ENCODE measurements around the gene SPINT4. TPM values are rescaled to one million over a fixed set of nuclear protein-coding genes. Genes with fewer than 3 reads are reported as not detected.
"Not testable (repeated sequence)": the region's sequence is repeated elsewhere in the genome, so short reads cannot be mapped to it uniquely, and the experiment has no call there.

The SPINT4 gene
- total RNA-seq = not detected

DNA sequence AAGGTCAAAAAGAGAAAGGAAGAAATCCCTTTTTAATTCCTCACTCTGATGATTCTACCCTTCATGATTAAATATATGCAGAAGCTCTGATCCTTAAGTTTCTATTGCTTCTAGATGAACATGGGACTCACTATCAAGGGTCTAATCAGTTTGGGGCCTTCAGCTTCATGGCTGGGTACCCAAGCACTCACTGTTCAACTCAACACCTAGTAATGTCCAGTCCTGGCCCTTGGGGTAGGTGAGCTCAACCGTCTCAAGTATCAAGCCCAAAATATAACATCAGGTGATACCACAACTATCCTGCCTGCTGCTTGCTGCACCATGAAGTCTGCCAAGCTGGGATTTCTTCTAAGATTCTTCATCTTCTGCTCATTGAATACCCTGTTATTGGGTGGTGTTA, at the start of gene SPINT4:
Gene SPINT4 (plus strand): TSS at position 301 of the 400 bp plus-strand sequence. CDS start 21 bp downstream, at position 322.
- no peaks in the 10 kb centered on the region for H3K36me3 Mint-ChIP-seq (ENCODE audit: low read depth)
- no peaks in the 10 kb centered on the region for H3K9me3 Mint-ChIP-seq
- H3K27me3 Mint-ChIP-seq = peaks cover 52% of the 10 kb centered on the region
- no peak for DNase-seq
- POLR2A ChIA-PET = no interaction called here
- CTCF ChIA-PET = no interaction called here
- no peak within 1 kb of the TSS for H3K27ac Mint-ChIP-seq
- no peak within 1 kb of the TSS for H3K4me3 Mint-ChIP-seq
- peaks cover 1% of the 10 kb centered on the region for H3K4me1 Mint-ChIP-seq

DNA sequence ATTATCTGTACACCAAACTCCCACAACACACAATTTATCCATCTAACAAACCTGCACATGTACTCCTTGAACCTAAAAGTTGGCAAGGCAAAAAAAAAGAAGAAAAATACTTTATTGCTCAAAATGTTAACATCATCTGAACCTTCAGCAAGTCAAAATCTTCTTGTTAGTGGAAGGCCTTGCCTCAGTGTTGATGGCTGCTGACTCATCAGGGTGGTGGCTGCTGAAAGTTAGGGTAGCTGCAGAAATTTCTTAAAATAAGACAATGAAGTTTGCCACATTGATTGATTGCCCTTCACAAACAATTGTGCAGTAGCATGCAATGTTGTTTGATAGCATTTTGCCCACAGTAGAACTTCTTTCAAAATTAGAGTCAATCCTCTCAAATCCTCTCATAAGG, 49.4 kb upstream of the SPINT4 start:
- no peak overlapping the region for H3K4me3 Mint-ChIP-seq
- no peak for DNase-seq
- no peak overlapping the region for H3K27ac Mint-ChIP-seq
- no peaks in the 10 kb centered on the region for H3K9me3 Mint-ChIP-seq
- H3K4me1 Mint-ChIP-seq = no peaks in the 10 kb centered on the region
- POLR2A ChIA-PET = no interaction called here
- H3K36me3 Mint-ChIP-seq (ENCODE audit: low read depth) = no peaks in the 10 kb centered on the region
- H3K27me3 Mint-ChIP-seq = peaks cover 34% of the 10 kb centered on the region
- CTCF ChIA-PET = no interaction called here

DNA sequence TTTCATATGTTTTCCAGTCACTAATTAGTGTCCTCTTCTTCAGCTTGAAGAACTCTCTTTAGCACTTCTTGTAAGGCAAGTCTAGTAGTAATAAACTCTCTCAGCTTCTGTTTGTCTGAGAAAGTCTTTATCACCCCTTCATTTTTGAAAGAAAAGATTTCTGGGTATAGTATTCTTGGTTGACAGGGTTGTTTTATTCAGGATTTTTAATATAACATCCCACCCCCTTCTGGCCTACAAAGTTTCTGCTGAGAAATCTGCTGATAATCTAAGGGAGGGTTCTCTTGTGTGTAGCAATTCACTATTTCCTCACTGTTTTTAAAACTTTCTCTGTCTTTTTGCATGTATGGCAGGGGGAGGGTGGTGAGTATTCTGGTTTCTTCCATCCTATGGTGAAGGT, 42.5 kb upstream of the SPINT4 start:
- POLR2A ChIA-PET = no interaction called here
- H3K4me3 Mint-ChIP-seq = no peak overlapping the region
- no peaks in the 10 kb centered on the region for H3K4me1 Mint-ChIP-seq
- no peak for DNase-seq
- CTCF ChIA-PET = no interaction called here
- no peak overlapping the region for H3K27ac Mint-ChIP-seq
- peaks cover 11% of the 10 kb centered on the region for H3K9me3 Mint-ChIP-seq
- H3K27me3 Mint-ChIP-seq = peaks cover 11% of the 10 kb centered on the region
- H3K36me3 Mint-ChIP-seq (ENCODE audit: low read depth) = no peaks in the 10 kb centered on the region

DNA sequence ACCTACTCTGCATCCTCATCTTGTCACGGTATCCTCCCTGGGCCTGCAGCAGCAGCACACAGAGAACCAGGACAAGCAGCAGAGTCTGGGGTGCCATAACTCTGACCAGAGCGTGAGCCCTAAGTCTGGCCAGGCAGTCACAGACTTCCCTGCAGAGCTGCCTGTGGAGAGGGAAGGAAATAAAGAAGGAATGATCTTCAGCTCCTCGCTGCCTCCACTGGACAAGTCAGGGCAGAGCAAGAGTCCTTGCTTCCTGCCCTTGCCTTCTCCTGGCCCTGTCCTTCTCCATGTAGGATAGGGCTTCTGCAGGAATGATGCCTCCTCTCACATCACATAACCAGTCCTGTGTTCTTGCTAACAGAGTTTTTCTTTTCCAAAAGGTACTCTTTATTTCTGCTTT, 36.3 kb upstream of the SPINT4 start:
- Mint-ChIP-seq H3K36me3 (ENCODE audit: low read depth) (no peaks in the 10 kb centered on the region), H3K9me3 (peaks cover 1% of the 10 kb centered on the region), H3K27me3 (peaks cover 2% of the 10 kb centered on the region), H3K4me3 (no peak overlapping the region), H3K4me1 (no peaks in the 10 kb centered on the region), H3K27ac (no peak overlapping the region)
- ChIA-PET CTCF (no interaction called here), POLR2A (no interaction called here)
- no peak for DNase-seq

DNA sequence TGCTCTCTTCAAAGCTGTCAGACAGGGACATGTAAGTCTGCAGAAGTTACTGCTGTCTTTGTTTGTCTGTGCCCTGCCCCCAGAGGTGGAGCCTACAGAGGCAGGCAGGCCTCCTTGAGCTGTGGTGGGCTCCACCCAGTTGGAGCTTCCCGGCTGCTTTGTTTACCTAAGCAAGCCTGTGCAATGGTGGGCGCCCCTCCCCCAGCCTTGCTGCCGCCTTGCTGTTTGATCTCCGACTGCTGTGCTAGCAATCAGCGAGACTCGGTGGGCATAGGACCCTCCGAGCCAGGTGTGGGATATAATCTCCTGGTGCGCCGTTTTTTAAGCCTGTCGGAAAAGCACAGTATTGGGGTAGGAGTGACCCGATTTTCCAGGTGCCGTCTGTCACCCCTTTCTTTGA, 28.8 kb upstream of the SPINT4 start:
- H3K4me1 Mint-ChIP-seq; H3K36me3 Mint-ChIP-seq (ENCODE audit: low read depth); POLR2A ChIA-PET; DNase-seq; H3K4me3 Mint-ChIP-seq; CTCF ChIA-PET; H3K27ac Mint-ChIP-seq; H3K9me3 Mint-ChIP-seq: not testable (repeated sequence)
- peaks cover 15% of the 10 kb centered on the region for H3K27me3 Mint-ChIP-seq

DNA sequence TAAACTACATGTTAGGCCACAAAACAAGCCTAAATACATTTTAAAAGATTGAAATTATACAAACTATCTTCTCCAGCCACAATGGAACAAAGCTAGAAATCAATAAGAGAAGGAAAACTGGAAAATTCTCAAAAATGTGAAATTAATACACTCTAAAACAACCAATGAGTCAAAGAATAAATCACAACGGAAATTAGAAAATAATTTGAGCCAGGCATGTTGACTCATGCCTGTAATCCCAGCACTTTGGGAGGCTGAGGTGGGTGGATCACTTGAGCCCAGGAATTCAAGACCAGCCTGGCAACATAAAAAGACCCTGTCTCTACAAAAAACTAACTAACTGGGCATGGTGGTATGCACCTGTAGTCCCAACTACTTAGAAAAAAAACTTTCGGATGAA, 26.7 kb upstream of the SPINT4 start:
- Mint-ChIP-seq H3K27ac (no peak overlapping the region), H3K9me3 (no peaks in the 10 kb centered on the region), H3K27me3 (peaks cover 15% of the 10 kb centered on the region), H3K4me1 (no peaks in the 10 kb centered on the region), H3K4me3 (no peak overlapping the region), H3K36me3 (ENCODE audit: low read depth) (no peaks in the 10 kb centered on the region)
- DNase-seq = no peak
- ChIA-PET POLR2A (no interaction called here), CTCF (no interaction called here)

DNA sequence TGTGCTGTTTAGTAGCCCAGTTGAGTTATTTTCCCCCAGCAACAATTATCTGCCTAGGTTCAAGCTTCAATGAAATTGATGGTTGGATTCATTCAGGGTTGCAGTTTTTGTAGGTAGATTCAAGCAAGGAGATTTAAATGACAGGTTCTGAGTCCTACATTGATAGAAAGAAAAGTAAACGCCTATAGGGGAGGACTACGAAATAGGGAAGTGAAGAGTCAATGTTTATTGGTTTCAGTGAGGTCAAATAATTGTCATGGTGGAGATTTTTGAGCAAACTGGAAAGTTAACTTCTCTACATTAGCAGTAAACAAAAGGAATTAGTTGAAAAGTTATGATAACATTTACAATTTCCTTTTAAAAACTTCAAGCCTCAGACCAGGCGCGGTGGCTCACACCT, 21.0 kb upstream of the SPINT4 start:
- ChIA-PET CTCF (no interaction called here), POLR2A (no interaction called here)
- Mint-ChIP-seq H3K36me3 (ENCODE audit: low read depth) (no peaks in the 10 kb centered on the region), H3K27me3 (peaks cover 22% of the 10 kb centered on the region), H3K4me3 (no peak overlapping the region), H3K27ac (no peak overlapping the region), H3K4me1 (no peaks in the 10 kb centered on the region), H3K9me3 (no peaks in the 10 kb centered on the region)
- DNase-seq = no peak

DNA sequence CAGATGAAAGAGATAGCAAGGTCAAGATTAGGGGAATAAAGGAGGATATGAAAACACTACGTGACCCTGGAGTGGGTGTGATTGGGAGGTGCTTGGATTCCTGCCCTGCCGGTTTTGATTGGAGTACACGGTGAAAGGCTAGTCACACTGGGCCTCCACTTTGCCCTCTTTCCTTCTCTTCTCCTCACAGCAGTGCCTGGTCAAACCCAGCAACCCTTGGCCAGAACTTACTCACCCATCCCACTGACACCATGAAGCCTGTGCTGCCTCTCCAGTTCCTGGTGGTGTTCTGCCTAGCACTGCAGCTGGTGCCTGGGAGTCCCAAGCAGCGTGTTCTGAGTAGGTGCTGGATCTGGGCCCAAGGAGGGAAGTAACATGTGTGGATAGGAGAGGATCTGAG, 20.3 kb upstream of the SPINT4 start, which contains the start of gene WFDC13:
Gene WFDC13 (plus strand): TSS at position 166 of the 400 bp plus-strand sequence. CDS start 86 bp downstream, at position 252.
- H3K9me3 Mint-ChIP-seq = no peaks in the 10 kb centered on the region
- H3K4me3 Mint-ChIP-seq = no peak within 1 kb of the TSS
- H3K4me1 Mint-ChIP-seq = no peaks in the 10 kb centered on the region
- H3K36me3 Mint-ChIP-seq (ENCODE audit: low read depth) = no peaks in the 10 kb centered on the region
- ChIA-PET POLR2A (no interaction called here), CTCF (no interaction called here)
- no peak within 1 kb of the TSS for H3K27ac Mint-ChIP-seq
- no peak for DNase-seq
- peaks cover 20% of the 10 kb centered on the region for H3K27me3 Mint-ChIP-seq

DNA sequence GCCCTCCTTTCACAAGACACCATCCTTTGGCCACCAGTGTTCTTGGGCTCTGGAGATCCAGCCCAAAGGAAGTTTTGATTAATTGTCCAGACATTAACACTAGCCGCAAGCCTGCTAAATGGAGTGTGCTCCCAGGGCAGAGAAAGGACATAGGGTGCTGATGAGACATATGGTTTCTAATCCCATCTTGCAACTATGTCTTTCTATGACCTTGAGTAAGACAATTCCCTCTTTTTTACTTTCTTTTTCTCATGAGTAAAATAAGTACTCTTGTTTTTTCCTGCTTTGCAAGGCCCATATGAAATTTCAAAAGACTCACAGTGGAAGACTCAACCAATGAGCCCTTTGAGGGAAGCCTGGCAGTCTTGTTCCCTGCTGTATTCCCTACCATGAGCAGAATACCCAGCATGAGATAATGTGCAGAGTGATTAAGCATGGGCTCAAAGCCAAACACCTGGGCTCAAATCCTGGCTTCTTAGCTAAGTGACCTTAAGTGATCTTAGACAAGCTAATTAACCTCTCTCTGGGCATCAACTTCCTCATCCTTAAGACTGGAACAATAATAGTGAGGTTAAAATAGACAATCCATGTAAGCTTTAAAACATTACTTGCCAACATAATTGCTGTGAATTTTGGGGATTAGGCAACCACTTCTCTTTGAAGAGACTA, 17.0 kb upstream of the SPINT4 start, which contains the start of gene WFDC10B:
Gene WFDC10B (minus strand): TSS at position 51 of the 669 bp plus-strand sequence. CDS start 19,027 bp downstream, outside the sequence.
- no peaks in the 10 kb centered on the region for H3K36me3 Mint-ChIP-seq (ENCODE audit: low read depth)
- ChIA-PET CTCF (no interaction called here), POLR2A (no interaction called here)
- H3K27ac Mint-ChIP-seq = no peak within 1 kb of the TSS
- H3K9me3 Mint-ChIP-seq = no peaks in the 10 kb centered on the region
- H3K27me3 Mint-ChIP-seq = peaks cover 27% of the 10 kb centered on the region
- no peak within 1 kb of the TSS for H3K4me3 Mint-ChIP-seq
- DNase-seq = no peak
- no peaks in the 10 kb centered on the region for H3K4me1 Mint-ChIP-seq

DNA sequence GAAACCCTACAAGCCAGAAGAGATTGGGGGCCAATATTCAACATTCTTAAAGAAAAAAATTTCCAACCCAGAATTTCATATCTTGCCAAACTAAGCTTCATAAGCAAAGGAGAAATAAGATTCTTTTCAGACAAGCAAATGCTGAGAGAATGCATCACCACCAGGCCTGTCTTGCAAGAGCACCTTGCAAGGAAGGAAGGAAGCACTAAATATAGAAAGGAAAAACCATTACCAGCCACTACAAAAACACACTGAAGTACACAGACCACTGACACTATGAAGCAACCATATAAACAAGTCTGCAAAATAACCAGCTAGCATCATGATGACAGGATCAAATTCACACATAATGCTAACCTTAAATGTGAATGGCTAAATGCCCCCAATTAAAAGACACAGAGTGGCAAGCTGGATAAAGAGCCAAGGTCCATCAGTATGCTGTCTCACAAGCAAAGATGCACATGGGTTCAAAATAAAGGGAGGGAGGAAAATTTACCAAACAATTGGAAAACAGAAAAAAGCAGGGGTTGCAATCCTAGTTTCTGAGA, 5.9 kb upstream of the SPINT4 start:
- H3K27ac Mint-ChIP-seq; H3K9me3 Mint-ChIP-seq; DNase-seq; H3K36me3 Mint-ChIP-seq (ENCODE audit: low read depth); H3K4me1 Mint-ChIP-seq; POLR2A ChIA-PET; H3K4me3 Mint-ChIP-seq: not testable (repeated sequence)
- CTCF ChIA-PET = interaction anchor here (1.2 kb wide), 1 partner anchor 422 kb away, joined by 3 read pairs; no protein-coding TSS in a partner anchor
- peaks cover 53% of the 10 kb centered on the region for H3K27me3 Mint-ChIP-seq

DNA sequence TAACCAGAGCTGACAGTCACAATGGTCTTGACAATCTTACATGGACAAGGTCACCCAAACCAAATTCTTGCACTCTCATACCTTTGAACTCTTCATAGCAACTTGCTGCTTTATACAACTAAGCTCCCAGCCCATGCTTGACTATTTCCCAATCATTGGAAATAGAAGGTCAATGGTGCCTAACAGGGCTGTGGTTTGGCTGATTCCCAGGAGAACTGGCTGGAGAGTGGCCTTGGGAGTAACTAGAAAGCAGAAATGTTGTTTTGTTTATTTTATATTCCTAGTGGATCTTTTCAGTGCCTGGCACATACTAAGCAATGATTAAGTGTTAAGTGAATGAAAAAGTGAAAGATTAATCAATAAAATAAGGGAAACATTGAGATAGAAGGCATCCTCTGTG, 3.0 kb downstream of the SPINT4 start:
- H3K4me1 Mint-ChIP-seq = peaks cover 2% of the 10 kb centered on the region
- no peak overlapping the region for H3K27ac Mint-ChIP-seq
- ChIA-PET CTCF (interaction anchor here (0.6 kb wide), 1 partner anchor 956 kb away, joined by 4 read pairs; no protein-coding TSS in a partner anchor), POLR2A (no interaction called here)
- H3K27me3 Mint-ChIP-seq = peaks cover 41% of the 10 kb centered on the region
- H3K36me3 Mint-ChIP-seq (ENCODE audit: low read depth) = no peaks in the 10 kb centered on the region
- no peaks in the 10 kb centered on the region for H3K9me3 Mint-ChIP-seq
- no peak for DNase-seq
- no peak overlapping the region for H3K4me3 Mint-ChIP-seq

DNA sequence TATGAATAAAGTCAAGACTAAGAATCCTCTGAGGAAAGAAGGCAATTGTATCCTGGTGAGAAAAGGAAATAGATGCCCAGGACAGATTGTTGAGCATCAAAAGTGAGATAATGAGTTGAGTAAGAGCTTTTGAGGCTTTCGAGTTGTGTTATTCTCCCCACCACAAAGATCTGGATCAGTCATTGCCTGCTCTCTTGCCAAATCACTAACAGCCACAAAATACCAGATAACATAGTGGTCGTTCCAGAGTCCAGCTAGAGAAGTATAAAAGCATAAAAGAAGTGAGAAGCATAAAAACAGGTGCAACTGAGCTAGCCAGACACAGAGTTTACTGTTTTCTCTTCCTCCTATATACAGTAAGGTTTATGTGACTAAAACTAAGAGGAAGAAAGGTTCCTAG, 4.9 kb downstream of the SPINT4 start:
- no peaks in the 10 kb centered on the region for H3K36me3 Mint-ChIP-seq (ENCODE audit: low read depth)
- H3K27me3 Mint-ChIP-seq = peaks cover 43% of the 10 kb centered on the region
- H3K4me3 Mint-ChIP-seq = no peak overlapping the region
- POLR2A ChIA-PET = no interaction called here
- no peak overlapping the region for H3K27ac Mint-ChIP-seq
- peaks cover 2% of the 10 kb centered on the region for H3K4me1 Mint-ChIP-seq
- CTCF ChIA-PET = no interaction called here
- DNase-seq = no peak
- peaks cover 5% of the 10 kb centered on the region for H3K9me3 Mint-ChIP-seq

DNA sequence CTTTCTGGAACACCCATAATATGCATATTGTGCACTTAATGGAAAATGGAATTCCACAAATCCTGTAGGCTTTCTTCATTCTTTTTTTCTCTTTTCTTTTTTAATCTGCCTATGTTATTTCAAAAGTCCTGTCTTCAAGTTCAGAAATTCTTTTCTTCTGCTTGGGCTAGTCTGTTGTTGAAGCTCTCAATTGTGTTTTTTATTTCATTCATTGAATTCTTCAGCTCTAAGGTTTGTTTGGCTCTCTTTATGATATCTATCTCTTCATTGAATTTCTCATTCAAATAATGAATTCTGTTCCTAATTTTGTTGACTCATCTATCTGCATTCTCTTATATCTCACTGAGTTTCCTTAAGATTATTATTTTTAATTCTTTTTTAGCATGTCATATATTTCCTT, 10.1 kb downstream of the SPINT4 start:
- Mint-ChIP-seq H3K27ac (no peak overlapping the region), H3K4me1 (no peaks in the 10 kb centered on the region), H3K36me3 (ENCODE audit: low read depth) (no peaks in the 10 kb centered on the region), H3K4me3 (no peak overlapping the region), H3K9me3 (peaks cover 12% of the 10 kb centered on the region), H3K27me3 (peaks cover 31% of the 10 kb centered on the region)
- ChIA-PET CTCF (interaction anchor here (0.7 kb wide), 1 partner anchor 439 kb away, joined by 3 read pairs; no protein-coding TSS in a partner anchor), POLR2A (interaction anchor here (0.7 kb wide), 1 partner anchor 18 kb away, joined by 3 read pairs; no protein-coding TSS in a partner anchor)
- no peak for DNase-seq

DNA sequence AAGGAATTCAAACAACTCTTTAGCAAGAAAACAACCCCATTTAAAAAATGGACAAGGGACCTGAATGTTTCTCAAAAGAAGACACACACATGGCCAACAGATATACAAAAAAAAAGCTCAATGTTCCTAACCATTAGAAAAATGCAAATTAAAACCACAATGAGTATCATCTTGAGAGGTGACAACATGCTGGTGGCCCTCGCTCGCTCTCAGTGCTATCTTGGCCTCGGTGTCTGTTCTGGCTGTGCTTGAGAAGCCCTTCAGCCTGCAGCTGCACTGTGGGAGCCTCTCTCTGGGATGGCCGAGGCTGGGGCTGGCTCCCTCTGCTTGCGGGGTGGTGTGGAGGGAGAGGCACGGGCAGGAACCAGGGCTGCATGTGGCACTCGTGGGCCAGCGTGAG, 13.4 kb downstream of the SPINT4 start:
- peaks cover 25% of the 10 kb centered on the region for H3K27me3 Mint-ChIP-seq
- DNase-seq = no peak
- H3K27ac Mint-ChIP-seq = no peak overlapping the region
- peaks cover 12% of the 10 kb centered on the region for H3K9me3 Mint-ChIP-seq
- H3K4me3 Mint-ChIP-seq = no peak overlapping the region
- no peaks in the 10 kb centered on the region for H3K36me3 Mint-ChIP-seq (ENCODE audit: low read depth)
- POLR2A ChIA-PET = no interaction called here
- CTCF ChIA-PET = no interaction called here
- no peaks in the 10 kb centered on the region for H3K4me1 Mint-ChIP-seq
